K562 (cell line): ENCODE data around the gene ZDHHC16. TPM values are rescaled to one million over a fixed set of nuclear protein-coding genes. Genes with fewer than 3 reads are reported as not detected.

ENCODE experiments used
- ATAC-seq: fragments of 200-7000 bp; cut with Tn5 transposase; 3 replicates; pipeline ENCODE4 v1.9.1; 2020; ENCODE audit warnings: moderate library complexity
- BruUV-seq: library from RNA; stranded (reverse); fragments of 400-500 nt; replicated peaks from 2 replicates; lab custom pipeline; 2021; lab: Mats Ljungman, UMichigan
- CTCF ChIA-PET: fragments of 300-600 bp; formaldehyde crosslinking; extraction: SDS; loops from one replicate; lab custom pipeline; 2021; ENCODE audit warnings: low intra/inter-chr PET ratio; lab: Yijun Ruan, JAX
- POLR2A ChIA-PET: fragments of 300-600, 350-650 bp; sonication (Branson Sonifier 250); formaldehyde crosslinking; extraction: SDS; loops from one replicate; lab custom pipeline; 2021; ENCODE audit warnings: antibody characterized with exemption, inconsistent platforms; lab: Yijun Ruan, JAX
- DNase-seq, 4 experiments: peaks; one replicate each; pipeline versions ENCODE4 v3.0.0 to v3.0.0-alpha.2; 2011 to 2018; ENCODE audit warnings: low spot score in 3 of 4, mixed read lengths in 3 of 4; ENCODE audit errors: extremely low read depth in 1 of 4
- FAIRE-seq: peaks from 2 replicates; lab custom pipeline; 2011; peaks lifted over from hg19 to GRCh38; lab: Jason Lieb, UNC
- H2AFZ ChIP-seq: 2 replicates; pipeline ENCODE4 v1.6.0; 2011; ENCODE audit warnings: low read depth, low read length, control low read depth, inconsistent platforms
- H3K27ac ChIP-seq: fragments of 200-600 bp; 3 replicates; pipeline ENCODE4 v1.8.0; 2011; ENCODE audit warnings: low read depth, mild to moderate bottlenecking, control low read depth, inconsistent platforms, low read length, moderate library complexity, mixed read lengths; ENCODE audit errors: extremely low read depth
- H3K27me3 ChIP-seq, 2 experiments: fragments of 300-600 bp in 1 of 2; 2 replicates in 1 of 2; 3 replicates in 1 of 2; pipeline versions ENCODE4 v1.6.0 to v1.8.0; 2011; ENCODE audit warnings: inconsistent platforms in 2 of 2, low read length in 2 of 2, mild to moderate bottlenecking in 1 of 2, mixed read lengths in 1 of 2, moderate library complexity in 1 of 2; ENCODE audit not compliant: control insufficient read depth in 2 of 2, insufficient read depth in 2 of 2
- H3K36me3 ChIP-seq: fragments of 300-600 bp; 3 replicates; pipeline ENCODE4 v1.8.0; 2011; ENCODE audit warnings: mild to moderate bottlenecking, low read length, inconsistent platforms; ENCODE audit not compliant: control insufficient read depth, insufficient read depth
- H3K4me1 ChIP-seq, 2 experiments: fragments of 200-600 bp in 1 of 2; replicated peaks in 1 of 2; 2 replicates in 1 of 2; 3 replicates in 1 of 2; pipeline versions ENCODE4 v1.5.1 to v1.8.0; 2011; ENCODE audit warnings: inconsistent platforms in 2 of 2, low read length in 2 of 2, mild to moderate bottlenecking in 1 of 2, mixed read lengths in 1 of 2, moderate library complexity in 1 of 2; ENCODE audit not compliant: control insufficient read depth in 2 of 2, insufficient read depth in 2 of 2
- H3K4me2 ChIP-seq: 2 replicates; pipeline ENCODE4 v1.6.1; 2011; ENCODE audit warnings: low read length, control low read depth, inconsistent platforms, mixed read lengths; ENCODE audit not compliant: insufficient read depth
- H3K4me3 ChIP-seq: fragments of 200-600 bp; sonication (generic), shearing (Covaris generic); 2 replicates; pipeline ENCODE4 v1.5.1; 2016; ENCODE audit warnings: control low read depth, inconsistent platforms
- H3K79me2 ChIP-seq: fragments of 200-600 bp; 3 replicates; pipeline ENCODE4 v1.8.0; 2011; ENCODE audit warnings: low read length, inconsistent platforms; ENCODE audit not compliant: control insufficient read depth, insufficient read depth
- H3K9ac ChIP-seq, 2 experiments: 2 replicates each; pipeline versions ENCODE4 v1.6.0 to v1.6.1; 2011; ENCODE audit warnings: low read depth in 2 of 2, low read length in 2 of 2, control low read depth in 1 of 2, inconsistent platforms in 1 of 2, mild to moderate bottlenecking in 1 of 2, mixed read lengths in 1 of 2; ENCODE audit not compliant: insufficient read depth in 1 of 2
- H3K9me1 ChIP-seq: one replicate; pipeline ENCODE4 v1.6.0; 2011; ENCODE audit warnings: inconsistent platforms, mild to moderate bottlenecking, low read length, moderate library complexity; ENCODE audit not compliant: control insufficient read depth, insufficient read depth
- H3K9me3 ChIP-seq: replicated peaks from 2 replicates; pipeline ENCODE4 v1.5.1; 2011; ENCODE audit warnings: low read depth, low read length, inconsistent platforms; ENCODE audit not compliant: control insufficient read depth, insufficient read depth
- H4K20me1 ChIP-seq: replicated peaks from 2 replicates; pipeline ENCODE4 v1.6.1; 2011; ENCODE audit warnings: low read length, inconsistent platforms, mixed read lengths; ENCODE audit not compliant: control insufficient read depth, insufficient read depth
- ATF1 ChIP-seq, 2 experiments: fragments of 450-650 bp in 1 of 2; IDR thresholded peaks; 2 replicates each; pipeline ENCODE4 v1.6.1; 2016; ENCODE audit warnings: missing compliant biosample characterization in 1 of 2, missing genetic modification characterization in 1 of 2
- BRF1 ChIP-seq: IDR thresholded peaks from 3 replicates; pipeline ENCODE4 v1.6.1; 2011; ENCODE audit warnings: borderline replicate concordance, mild to moderate bottlenecking; ENCODE audit not compliant: insufficient read length; ENCODE audit errors: extremely low read depth
- DDX20 ChIP-seq: fragments of 450-650 bp; IDR thresholded peaks from 2 replicates; pipeline ENCODE4 v1.6.1; 2016; ENCODE audit warnings: missing genetic modification characterization, low read depth, mild to moderate bottlenecking, missing compliant biosample characterization, moderate library complexity
- ETV1 ChIP-seq: fragments of 450-650 bp; conservative IDR thresholded peaks from 2 replicates; pipeline ENCODE4 v1.6.1; 2016; ENCODE audit warnings: missing genetic modification characterization, control low read depth, low read depth, missing compliant biosample characterization
- FOXJ2 ChIP-seq: fragments of 200-800 bp; sonication (Bioruptor generic); IDR thresholded peaks from 2 replicates; pipeline ENCODE4 v1.6.1; 2016; ENCODE audit warnings: missing genetic modification characterization, missing compliant biosample characterization
- FOXO4 ChIP-seq: fragments of 450-650 bp; formaldehyde crosslinking; IDR thresholded peaks from 2 replicates; pipeline ENCODE4 v1.4.0; 2020; ENCODE audit warnings: mild to moderate bottlenecking, moderate library complexity
- MAFF ChIP-seq: IDR thresholded peaks from 2 replicates; pipeline ENCODE4 v1.6.1; 2012; ENCODE audit warnings: low read length, improper control_type of control experiment
- NRF1 ChIP-seq, 2 experiments: fragments of 450-650 bp; IDR thresholded peaks in 1 of 2; conservative IDR thresholded peaks in 1 of 2; 2 replicates each; pipeline ENCODE4 v1.6.1; 2014; ENCODE audit warnings: mild to moderate bottlenecking in 2 of 2
- PHF8 ChIP-seq: fragments of 200-600 bp; sonication (generic); IDR thresholded peaks from 2 replicates; pipeline ENCODE4 v1.6.1; 2012; ENCODE audit warnings: mixed run types, mild to moderate bottlenecking, inconsistent platforms, low read length, moderate library complexity, borderline replicate concordance
- POLR2AphosphoS5 ChIP-seq: IDR thresholded peaks from 2 replicates; pipeline ENCODE4 v1.6.1; 2011; ENCODE audit warnings: mild to moderate bottlenecking, low read depth, low read length, moderate library complexity; ENCODE audit not compliant: control insufficient read depth, insufficient read depth
- POLR2G ChIP-seq: fragments of 200-400 bp; formaldehyde crosslinking; IDR thresholded peaks from 2 replicates; pipeline ENCODE4 v1.6.1; 2017; ENCODE audit warnings: low read depth, mild to moderate bottlenecking, antibody characterized with exemption, low read length, moderate library complexity
- ZBTB17 ChIP-seq: fragments of 450-650 bp; formaldehyde crosslinking; IDR thresholded peaks from 2 replicates; pipeline ENCODE4 v1.4.0; 2020; ENCODE audit warnings: mild to moderate bottlenecking
- ZBTB26 ChIP-seq: fragments of 450-650 bp; formaldehyde crosslinking; IDR thresholded peaks from 2 replicates; pipeline ENCODE4 v1.4.0; 2022; ENCODE audit warnings: missing genetic modification characterization
- ZFPM2 ChIP-seq: fragments of 250-450 bp; sonication (Bioruptor Pico); IDR thresholded peaks from 2 replicates; pipeline ENCODE4 v1.5.1; 2022; ENCODE audit warnings: mild to moderate bottlenecking
- ZNF551 ChIP-seq: fragments of 250-450 bp; sonication (Bioruptor Pico); IDR thresholded peaks from 2 replicates; pipeline ENCODE4 v1.5.0; 2021; ENCODE audit warnings: mild to moderate bottlenecking, moderate library complexity
- ZNF655 ChIP-seq: fragments of 250-450 bp; sonication (Bioruptor Pico); IDR thresholded peaks from 2 replicates; pipeline ENCODE4 v1.5.0; 2021
- WGBS: fragments of 100-300 bp; shearing (Covaris generic); methylation state at CpG from one replicate; pipeline ENCODE4 v1.1.6; 2016; ENCODE audit warnings: low coverage, mixed read lengths; ENCODE audit not compliant: insufficient coverage; ENCODE audit errors: missing lambda C conversion rate; 5-methylcytosine and 5-hydroxymethylcytosine counted together
- in situ Hi-C: fragments of 300-500 bp; cut with MboI; formaldehyde crosslinking; loops from 4 replicates; pipeline ENCODE4 v1.15.0; 2018; ENCODE audit warnings: inconsistent platforms, mixed read lengths
- intact Hi-C: fragments of 100-400 bp; cut with micrococcal nuclease; formaldehyde crosslinking; loops from 2 replicates; pipeline ENCODE4 v1.14.2; 2022
- polyA plus RNA-seq, 8 experiments: library from polyadenylated mRNA; depleted of rRNA in 4 of 8; stranded (reverse) in 5 of 8; unstranded in 3 of 8; fragments of >200 nt; fragmentation: Nextera tagmentation in 2 of 8; fragmentation: Illumina TruSeq in 1 of 8; extraction: Ambion mirVana in 2 of 8; extraction: Trizol in 1 of 8; gene quantifications; 2 replicates each; pipeline versions ENCODE4 v1.2.1 to v1.2.3, GENCODE V29; 2011 to 2014; ENCODE audit warnings: inconsistent platforms in 1 of 8, missing spikeins in 1 of 8
- total RNA-seq, 7 experiments: library from RNA; depleted of rRNA in 6 of 7; stranded (reverse); fragments of >200 nt in 6 of 7; fragmentation: Illumina TruSeq in 2 of 7; extraction: Trizol in 2 of 7; gene quantifications; 2 replicates each; pipeline versions ENCODE4 v1.2.1 to v1.2.3, GENCODE V29; 2011 to 2021; ENCODE audit warnings: low replicate concordance in 1 of 7

The ZDHHC16 gene
- total and polyA plus RNA-seq, 9 of the 15 experiments (the other 6 are each of a cell fraction or from before 2014, with no cell fraction given) = 12.5 to 33.8 (median 21.3) TPM

DNA sequence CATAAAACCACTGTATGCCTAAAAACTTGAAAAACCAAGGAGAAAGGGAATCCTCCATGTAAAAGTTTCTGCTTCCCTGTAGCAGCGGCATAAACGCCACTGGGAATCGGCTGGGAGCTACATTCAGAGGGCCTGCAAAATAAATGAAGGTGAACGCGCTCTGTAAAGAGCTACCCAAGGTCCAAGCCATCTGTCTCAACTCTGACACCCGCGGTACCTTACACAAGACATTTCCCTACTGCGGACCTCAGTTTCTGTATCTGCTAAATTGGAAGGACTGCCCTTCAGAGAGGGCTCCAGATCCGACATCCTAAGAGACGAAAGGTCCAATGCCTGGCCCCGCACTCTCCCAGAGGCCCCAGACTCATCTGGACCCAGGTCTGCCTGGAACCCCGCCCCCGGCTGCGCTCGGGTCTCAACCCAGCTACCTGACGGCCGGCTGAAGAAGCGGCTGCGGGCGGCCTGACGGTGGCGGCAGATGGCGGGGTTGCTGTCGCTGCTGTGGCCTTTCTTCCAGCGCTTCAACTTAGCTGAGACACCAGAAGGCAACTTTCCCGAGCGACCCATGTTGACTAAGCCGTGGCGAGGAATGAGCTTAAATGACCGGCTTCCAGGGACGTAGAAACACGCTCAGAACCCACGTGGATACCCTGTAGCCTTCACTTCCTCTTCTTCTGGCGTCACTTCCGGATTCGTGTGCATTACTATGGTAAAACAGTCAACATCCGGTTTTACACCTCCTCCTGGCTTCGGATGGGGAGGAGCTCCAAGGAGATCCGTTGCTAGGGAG is 45.1 kb upstream of the ZDHHC16 start, which contains the start of gene RRP12 (continued):
- TF ChIP-seq ZFPM2 (no peak), POLR2G (peak; percentile 75), POLR2AphosphoS5 (no peak), BRF1 (no peak)
- TF ChIP-seq, all 486 proteins: peak for 78

DNA sequence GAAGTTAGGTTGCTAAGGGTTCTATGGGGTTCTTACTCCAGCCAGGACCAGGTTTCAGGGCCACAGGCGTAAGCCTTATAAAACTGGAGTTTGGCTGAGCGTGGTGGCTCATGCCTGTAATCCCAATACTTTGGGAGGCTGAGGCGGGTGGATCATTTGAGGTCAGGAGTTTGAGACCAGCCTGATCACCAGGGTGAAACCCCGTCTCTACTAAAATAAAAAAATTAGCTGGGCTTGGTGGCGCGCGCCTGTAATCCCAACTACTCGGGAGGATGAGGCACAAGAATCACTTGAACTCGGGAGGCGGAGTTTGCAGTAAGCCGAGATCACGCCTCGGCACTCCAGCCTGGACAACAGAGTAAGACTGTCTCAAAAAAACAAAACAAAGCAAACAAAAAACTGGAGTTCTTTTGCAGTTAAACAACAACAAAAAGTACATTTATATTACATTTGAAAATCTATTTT is 44.5 kb upstream of the ZDHHC16 start:
- CTCF ChIA-PET = interaction anchor here (0.6 kb wide), 1 partner anchor 212 kb away, joined by 5 read pairs; no protein-coding TSS in a partner anchor
- no peak for FAIRE-seq
- intact Hi-C loops (no loop called here), in situ Hi-C loops (no loop called here)
- H3K27me3 ChIP-seq = no peaks in the 10 kb centered on the region
- WGBS = 51% methylated on average over 13 of the region's 13 CpGs
- no TSS peak for BruUV-seq
- peaks cover 23% of the 10 kb centered on the region for H3K79me2 ChIP-seq
- H3K36me3 ChIP-seq = peaks cover 17% of the 10 kb centered on the region; the same call in 1 of the 3 replicates
- peaks cover 8 to 9% of the 10 kb centered on the region in 2 experiments; a peak in 3 of 5 replicates for H3K4me1 ChIP-seq
- no peak for ATAC-seq
- H3K4me2 ChIP-seq = peak overlapping the region; percentile 85
- no peaks in the 10 kb centered on the region for H3K9me1 ChIP-seq
- H3K9ac ChIP-seq = peak overlapping the region in 1 of 2 experiments; percentile 83; a peak in 2 of 4 replicates
- no peaks in the 10 kb centered on the region for H4K20me1 ChIP-seq
- peak overlapping the region; percentile 71 for H2AFZ ChIP-seq
- DNase-seq = no peak
- H3K4me3 ChIP-seq = peak overlapping the region; percentile 83
- peak overlapping the region; percentile 82 for H3K27ac ChIP-seq
- POLR2A ChIA-PET = interaction anchor here (0.7 to 2.0 kb wide), 8 partner anchors 8 to 364 kb away, joined by 3 to 8 read pairs (median 4); no protein-coding TSS in a partner anchor
- H3K9me3 ChIP-seq = no peaks in the 10 kb centered on the region
- TF ChIP-seq MAFF = no peak
- no peak for TF ChIP-seq ZBTB26 (CRISPR knock-in tag)
- TF ChIP-seq DDX20 (tag) = no peak
- TF ChIP-seq PHF8 = no peak
- no peak for TF ChIP-seq FOXJ2 (tag)
- TF ChIP-seq FOXO4 = no peak
- TF ChIP-seq ZNF655 (CRISPR knock-in tag) = no peak
- TF ChIP-seq NRF1 (conservative IDR thresholded peaks at IDR 0.05 in 1 of 2, IDR thresholded peaks at IDR 0.05 in 1 of 2) = no peak
- TF ChIP-seq ATF1 (CRISPR knock-in tag; IDR thresholded peaks at IDR 0.05) = no peak
- TF ChIP-seq ATF1 (tag; IDR thresholded peaks at IDR 0.05) = peak; percentile 47
- no peak for TF ChIP-seq ETV1 (tag)
- TF ChIP-seq ZBTB17 = no peak
- TF ChIP-seq ZNF551 (CRISPR knock-in tag) = no peak
